K562 (cell line): ENCODE measurements around the gene HMGB2. TPM values are rescaled to one million over a fixed set of nuclear protein-coding genes. Genes with fewer than 3 reads are reported as not detected.

ENCODE experiments used
- ATAC-seq: fragments of 200-7000 bp; cut with Tn5 transposase; 3 replicates; pipeline ENCODE4 v1.9.1; 2020; ENCODE audit warnings: moderate library complexity
- BruUV-seq: library from RNA; stranded (reverse); fragments of 400-500 nt; replicated peaks from 2 replicates; lab custom pipeline; 2021; lab: Mats Ljungman, UMichigan
- CTCF ChIA-PET: fragments of 300-600 bp; formaldehyde crosslinking; extraction: SDS; loops from one replicate; lab custom pipeline; 2021; ENCODE audit warnings: low intra/inter-chr PET ratio; lab: Yijun Ruan, JAX
- POLR2A ChIA-PET: fragments of 300-600, 350-650 bp; sonication (Branson Sonifier 250); formaldehyde crosslinking; extraction: SDS; loops from one replicate; lab custom pipeline; 2021; ENCODE audit warnings: antibody characterized with exemption, inconsistent platforms; lab: Yijun Ruan, JAX
- DNase-seq, 4 experiments: peaks; one replicate each; pipeline versions ENCODE4 v3.0.0 to v3.0.0-alpha.2; 2011 to 2018; ENCODE audit warnings: low spot score in 3 of 4, mixed read lengths in 3 of 4; ENCODE audit errors: extremely low read depth in 1 of 4
- FAIRE-seq: peaks from 2 replicates; lab custom pipeline; 2011; peaks lifted over from hg19 to GRCh38; lab: Jason Lieb, UNC
- H2AFZ ChIP-seq: 2 replicates; pipeline ENCODE4 v1.6.0; 2011; ENCODE audit warnings: low read depth, low read length, control low read depth, inconsistent platforms
- H3K27ac ChIP-seq: fragments of 200-600 bp; 3 replicates; pipeline ENCODE4 v1.8.0; 2011; ENCODE audit warnings: low read depth, mild to moderate bottlenecking, control low read depth, inconsistent platforms, low read length, moderate library complexity, mixed read lengths; ENCODE audit errors: extremely low read depth
- H3K27me3 ChIP-seq, 2 experiments: fragments of 300-600 bp in 1 of 2; 2 replicates in 1 of 2; 3 replicates in 1 of 2; pipeline versions ENCODE4 v1.6.0 to v1.8.0; 2011; ENCODE audit warnings: inconsistent platforms in 2 of 2, low read length in 2 of 2, mild to moderate bottlenecking in 1 of 2, mixed read lengths in 1 of 2, moderate library complexity in 1 of 2; ENCODE audit not compliant: control insufficient read depth in 2 of 2, insufficient read depth in 2 of 2
- H3K36me3 ChIP-seq: fragments of 300-600 bp; 3 replicates; pipeline ENCODE4 v1.8.0; 2011; ENCODE audit warnings: mild to moderate bottlenecking, low read length, inconsistent platforms; ENCODE audit not compliant: control insufficient read depth, insufficient read depth
- H3K4me1 ChIP-seq, 2 experiments: fragments of 200-600 bp in 1 of 2; replicated peaks in 1 of 2; 2 replicates in 1 of 2; 3 replicates in 1 of 2; pipeline versions ENCODE4 v1.5.1 to v1.8.0; 2011; ENCODE audit warnings: inconsistent platforms in 2 of 2, low read length in 2 of 2, mild to moderate bottlenecking in 1 of 2, mixed read lengths in 1 of 2, moderate library complexity in 1 of 2; ENCODE audit not compliant: control insufficient read depth in 2 of 2, insufficient read depth in 2 of 2
- H3K4me2 ChIP-seq: 2 replicates; pipeline ENCODE4 v1.6.1; 2011; ENCODE audit warnings: low read length, control low read depth, inconsistent platforms, mixed read lengths; ENCODE audit not compliant: insufficient read depth
- H3K4me3 ChIP-seq: fragments of 200-600 bp; sonication (generic), shearing (Covaris generic); 2 replicates; pipeline ENCODE4 v1.5.1; 2016; ENCODE audit warnings: control low read depth, inconsistent platforms
- H3K79me2 ChIP-seq: fragments of 200-600 bp; 3 replicates; pipeline ENCODE4 v1.8.0; 2011; ENCODE audit warnings: low read length, inconsistent platforms; ENCODE audit not compliant: control insufficient read depth, insufficient read depth
- H3K9ac ChIP-seq, 2 experiments: 2 replicates each; pipeline versions ENCODE4 v1.6.0 to v1.6.1; 2011; ENCODE audit warnings: low read depth in 2 of 2, low read length in 2 of 2, control low read depth in 1 of 2, inconsistent platforms in 1 of 2, mild to moderate bottlenecking in 1 of 2, mixed read lengths in 1 of 2; ENCODE audit not compliant: insufficient read depth in 1 of 2
- H3K9me1 ChIP-seq: one replicate; pipeline ENCODE4 v1.6.0; 2011; ENCODE audit warnings: inconsistent platforms, mild to moderate bottlenecking, low read length, moderate library complexity; ENCODE audit not compliant: control insufficient read depth, insufficient read depth
- H3K9me3 ChIP-seq: replicated peaks from 2 replicates; pipeline ENCODE4 v1.5.1; 2011; ENCODE audit warnings: low read depth, low read length, inconsistent platforms; ENCODE audit not compliant: control insufficient read depth, insufficient read depth
- H4K20me1 ChIP-seq: replicated peaks from 2 replicates; pipeline ENCODE4 v1.6.1; 2011; ENCODE audit warnings: low read length, inconsistent platforms, mixed read lengths; ENCODE audit not compliant: control insufficient read depth, insufficient read depth
- BCL6 ChIP-seq: fragments of 250-450 bp; sonication (Bioruptor Pico); IDR thresholded peaks from 2 replicates; pipeline ENCODE4 v1.4.0; 2020
- CHD4 ChIP-seq: fragments of 200-600 bp; sonication (generic); IDR thresholded peaks from 3 replicates; pipeline ENCODE4 v1.6.1; 2012; ENCODE audit warnings: low read depth, mild to moderate bottlenecking, mixed read lengths, low read length, inconsistent platforms; ENCODE audit not compliant: insufficient read depth, insufficient replicate concordance, poor library complexity, severe bottlenecking
- GABPB1 ChIP-seq: sonication (generic); formaldehyde crosslinking; IDR thresholded peaks from 2 replicates; pipeline ENCODE4 v1.8.0; 2022; ENCODE audit warnings: mild to moderate bottlenecking, missing genetic modification reagents
- MITF ChIP-seq: IDR thresholded peaks from 2 replicates; pipeline ENCODE4 v1.6.1; 2014; ENCODE audit warnings: antibody characterized with exemption
- MTA3 ChIP-seq: fragments of 450-650 bp; formaldehyde crosslinking; IDR thresholded peaks from 2 replicates; pipeline ENCODE4 v1.6.1; 2017; ENCODE audit warnings: mild to moderate bottlenecking, borderline replicate concordance
- SIN3A ChIP-seq, 2 experiments: fragments of 150-350 bp in 1 of 2; IDR thresholded peaks; 2 replicates each; pipeline ENCODE4 v1.6.1; 2011 to 2016; ENCODE audit warnings: borderline replicate concordance in 2 of 2, low read depth in 2 of 2, low read length in 2 of 2, mild to moderate bottlenecking in 2 of 2, moderate library complexity in 2 of 2; ENCODE audit not compliant: control insufficient read depth in 1 of 2
- TOE1 ChIP-seq, 2 experiments: fragments of 450-650 bp in 1 of 2; sonication (generic) in 1 of 2; formaldehyde crosslinking in 1 of 2; IDR thresholded peaks; 2 replicates each; pipeline versions ENCODE4 v1.7.1 to v1.8.0; 2016 to 2022; ENCODE audit warnings: borderline replicate concordance in 2 of 2, mild to moderate bottlenecking in 2 of 2, antibody characterized with exemption in 1 of 2, inconsistent platforms in 1 of 2, low read depth in 1 of 2, missing genetic modification reagents in 1 of 2, moderate library complexity in 1 of 2
- XRCC5 ChIP-seq: fragments of 200-400 bp; formaldehyde crosslinking; IDR thresholded peaks from 2 replicates; pipeline ENCODE4 v1.6.1; 2017; ENCODE audit warnings: low read depth, mild to moderate bottlenecking, low read length
- ZNF133 ChIP-seq: fragments of 250-450 bp; sonication (Bioruptor Pico); IDR thresholded peaks from 2 replicates; pipeline ENCODE4 v1.4.0; 2020; ENCODE audit warnings: mild to moderate bottlenecking
- ZSCAN32 ChIP-seq: fragments of 450-650 bp; formaldehyde crosslinking; IDR thresholded peaks from 2 replicates; pipeline ENCODE4 v1.4.0; 2020; ENCODE audit warnings: mild to moderate bottlenecking, moderate library complexity
- WGBS: fragments of 100-300 bp; shearing (Covaris generic); methylation state at CpG from one replicate; pipeline ENCODE4 v1.1.6; 2016; ENCODE audit warnings: low coverage, mixed read lengths; ENCODE audit not compliant: insufficient coverage; ENCODE audit errors: missing lambda C conversion rate; 5-methylcytosine and 5-hydroxymethylcytosine counted together
- in situ Hi-C: fragments of 300-500 bp; cut with MboI; formaldehyde crosslinking; loops from 4 replicates; pipeline ENCODE4 v1.15.0; 2018; ENCODE audit warnings: inconsistent platforms, mixed read lengths
- intact Hi-C: fragments of 100-400 bp; cut with micrococcal nuclease; formaldehyde crosslinking; loops from 2 replicates; pipeline ENCODE4 v1.14.2; 2022
- polyA plus RNA-seq, 8 experiments: library from polyadenylated mRNA; depleted of rRNA in 4 of 8; stranded (reverse) in 5 of 8; unstranded in 3 of 8; fragments of >200 nt; fragmentation: Nextera tagmentation in 2 of 8; fragmentation: Illumina TruSeq in 1 of 8; extraction: Ambion mirVana in 2 of 8; extraction: Trizol in 1 of 8; gene quantifications; 2 replicates each; pipeline versions ENCODE4 v1.2.1 to v1.2.3, GENCODE V29; 2011 to 2014; ENCODE audit warnings: inconsistent platforms in 1 of 8, missing spikeins in 1 of 8
- total RNA-seq, 7 experiments: library from RNA; depleted of rRNA in 6 of 7; stranded (reverse); fragments of >200 nt in 6 of 7; fragmentation: Illumina TruSeq in 2 of 7; extraction: Trizol in 2 of 7; gene quantifications; 2 replicates each; pipeline versions ENCODE4 v1.2.1 to v1.2.3, GENCODE V29; 2011 to 2021; ENCODE audit warnings: low replicate concordance in 1 of 7
- TF ChIP-seq, protein P1 (sequence below), 2 experiments: fragments of 450-650 bp; conservative IDR thresholded peaks; 2 replicates each; pipeline ENCODE4 v1.6.1; 2017; ENCODE audit warnings: mild to moderate bottlenecking in 2 of 2, moderate library complexity in 2 of 2

HMGB2 gene
- total and polyA plus RNA-seq, 9 of the 15 experiments (the other 6 are each of a cell fraction or from before 2014, with no cell fraction given), result 309 to 822 (median 626) TPM

GRCh38 chr4:173371292-173372192 lies 37.4 kb upstream of the HMGB2 start:
- H3K4me3 ChIP-seq, result peak overlapping the region; percentile 81
- BruUV-seq, result no TSS peak
- H3K27me3 ChIP-seq, result no peaks in the 10 kb centered on the region
- ChIA-PET POLR2A (interaction anchor here (0.6 to 7.6 kb wide), 7 partner anchors 11 to 90 kb away, joined by 3 to 123 read pairs (median 3); partner anchors contain the start of gene HMGB2), CTCF (no interaction called here)
- no peaks in the 10 kb centered on the region; the same call in 1 of the 2 replicates for H4K20me1 ChIP-seq
- H3K4me2 ChIP-seq, result peak overlapping the region; percentile 90
- peaks cover 53% of the 10 kb centered on the region for H3K79me2 ChIP-seq
- H2AFZ ChIP-seq, result peak overlapping the region; percentile 56
- DNase-seq (peak; percentile 39 to 65 (median 50)), FAIRE-seq (no peak), ATAC-seq (peak; percentile 58)
- no peaks in the 10 kb centered on the region for H3K9me3 ChIP-seq
- in situ Hi-C loops, result no loop called here
- WGBS, result under 1% methylated on average over 38 of the region's 68 CpGs
- peaks cover 22% of the 10 kb centered on the region for H3K36me3 ChIP-seq
- H3K9me1 ChIP-seq, result no peaks in the 10 kb centered on the region
- H3K27ac ChIP-seq, result peak overlapping the region; percentile 69
- H3K4me1 ChIP-seq, result peaks cover 3 to 6% of the 10 kb centered on the region in 2 experiments; a peak in 3 of 5 replicates
- H3K9ac ChIP-seq, result peak overlapping the region; percentile 67 to 95
- intact Hi-C loops, result loop anchor here (2.0 to 5.0 kb wide), 3 partner anchors 39 to 89 kb away; no protein-coding TSS in a partner anchor
- TF ChIP-seq BCL6 (CRISPR knock-in tag), result no peak
- peak; percentile 28; the same call in 1 of the 2 replicates for TF ChIP-seq TOE1 (IDR thresholded peaks at IDR 0.05; ENCODE audit: borderline replicate concordance)
- no peak for TF ChIP-seq TOE1 (CRISPR knock-in tag; IDR thresholded peaks at IDR 0.05; ENCODE audit: borderline replicate concordance, low read depth)
- TF ChIP-seq, protein P1, sequence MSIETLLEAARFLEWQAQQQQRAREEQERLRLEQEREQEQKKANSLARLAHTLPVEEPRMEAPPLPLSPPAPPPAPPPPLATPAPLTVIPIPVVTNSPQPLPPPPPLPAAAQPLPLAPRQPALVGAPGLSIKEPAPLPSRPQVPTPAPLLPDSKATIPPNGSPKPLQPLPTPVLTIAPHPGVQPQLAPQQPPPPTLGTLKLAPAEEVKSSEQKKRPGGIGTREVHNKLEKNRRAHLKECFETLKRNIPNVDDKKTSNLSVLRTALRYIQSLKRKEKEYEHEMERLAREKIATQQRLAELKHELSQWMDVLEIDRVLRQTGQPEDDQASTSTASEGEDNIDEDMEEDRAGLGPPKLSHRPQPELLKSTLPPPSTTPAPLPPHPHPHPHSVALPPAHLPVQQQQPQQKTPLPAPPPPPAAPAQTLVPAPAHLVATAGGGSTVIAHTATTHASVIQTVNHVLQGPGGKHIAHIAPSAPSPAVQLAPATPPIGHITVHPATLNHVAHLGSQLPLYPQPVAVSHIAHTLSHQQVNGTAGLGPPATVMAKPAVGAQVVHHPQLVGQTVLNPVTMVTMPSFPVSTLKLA (conservative IDR thresholded peaks at IDR 0.05), result peak in 1 of 2 experiments; percentile 37; a peak in 1 of 4 replicates
- no peak for TF ChIP-seq MITF
- no peak for TF ChIP-seq CHD4
- TF ChIP-seq XRCC5, result 0 out of 2 replicates have a peak, but pooled peaks have one; percentile 24
- no peak for TF ChIP-seq GABPB1
- TF ChIP-seq ZSCAN32, result no peak
- peak in 1 of 2 experiments; percentile 17; a peak in 2 of 4 replicates for TF ChIP-seq SIN3A (IDR thresholded peaks at IDR 0.05; ENCODE audit: borderline replicate concordance in 2 of 2, control insufficient read depth in 1 of 2, low read depth in 2 of 2, low read length in 2 of 2)
- TF ChIP-seq MTA3, result 0 out of 2 replicates have a peak, but pooled peaks have one; percentile 24
- TF ChIP-seq ZNF133, result no peak
